Measurements from ENCODE around the gene BCL2L13.

- TF ChIP-seq, protein P1, sequence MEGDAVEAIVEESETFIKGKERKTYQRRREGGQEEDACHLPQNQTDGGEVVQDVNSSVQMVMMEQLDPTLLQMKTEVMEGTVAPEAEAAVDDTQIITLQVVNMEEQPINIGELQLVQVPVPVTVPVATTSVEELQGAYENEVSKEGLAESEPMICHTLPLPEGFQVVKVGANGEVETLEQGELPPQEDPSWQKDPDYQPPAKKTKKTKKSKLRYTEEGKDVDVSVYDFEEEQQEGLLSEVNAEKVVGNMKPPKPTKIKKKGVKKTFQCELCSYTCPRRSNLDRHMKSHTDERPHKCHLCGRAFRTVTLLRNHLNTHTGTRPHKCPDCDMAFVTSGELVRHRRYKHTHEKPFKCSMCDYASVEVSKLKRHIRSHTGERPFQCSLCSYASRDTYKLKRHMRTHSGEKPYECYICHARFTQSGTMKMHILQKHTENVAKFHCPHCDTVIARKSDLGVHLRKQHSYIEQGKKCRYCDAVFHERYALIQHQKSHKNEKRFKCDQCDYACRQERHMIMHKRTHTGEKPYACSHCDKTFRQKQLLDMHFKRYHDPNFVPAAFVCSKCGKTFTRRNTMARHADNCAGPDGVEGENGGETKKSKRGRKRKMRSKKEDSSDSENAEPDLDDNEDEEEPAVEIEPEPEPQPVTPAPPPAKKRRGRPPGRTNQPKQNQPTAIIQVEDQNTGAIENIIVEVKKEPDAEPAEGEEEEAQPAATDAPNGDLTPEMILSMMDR (conservative IDR thresholded peaks at IDR 0.05 in 1 of 2, IDR thresholded peaks at IDR 0.05 in 1 of 2; ENCODE audit: extremely low read depth in 1 of 2, insufficient read depth in 1 of 2, low read depth in 1 of 2, low read length in 2 of 2), result no peak
- TF ChIP-seq EZH2 (IDR thresholded peaks at IDR 0.05; ENCODE audit: borderline replicate concordance, low read length), result no peak
These were observed 9.4 kb downstream of the BCL2L13 start for GRCh38 chr22:17647991-17648390.
